HG02610 (cell line): ENCODE measurements around the gene SOX4.
"Not testable (repeated sequence)": the region's sequence is repeated elsewhere in the genome, so short reads cannot be mapped to it uniquely, and the experiment has no call there.

Experiments used
- ATAC-seq: cut with Tn5 transposase; IDR thresholded peaks from one replicate; pipeline ENCODE4 v1.9.1; 2021; ENCODE audit warnings: mild to moderate bottlenecking, moderate library complexity; ENCODE audit not compliant: unreplicated experiment

The SOX4 gene

GRCh38 chr6:21593412-21593926 lies at the start of gene SOX4:
Gene SOX4 (plus strand): TSS chr6:21593751. CDS start chr6:21594535, 784 bp downstream.
- ATAC-seq, result peak; percentile 71

- not testable (repeated sequence) for ATAC-seq
These were observed 41.3 kb upstream of the SOX4 start for GRCh38 chr6:21552286-21552685.

- ATAC-seq, result no peak
These were observed 39.3 kb upstream of the SOX4 start for GRCh38 chr6:21554286-21554685.

- no peak for ATAC-seq
These were observed 38.4 kb upstream of the SOX4 start for GRCh38 chr6:21555197-21555596.

GRCh38 chr6:21556511-21556910 lies 37.0 kb upstream of the SOX4 start:
- ATAC-seq, result no peak

- ATAC-seq, result no peak
These were observed 36.4 kb upstream of the SOX4 start for GRCh38 chr6:21556968-21557721.

- ATAC-seq, result no peak
These were observed 34.3 kb upstream of the SOX4 start for GRCh38 chr6:21559238-21559637.

- no peak for ATAC-seq
These were observed 33.3 kb upstream of the SOX4 start for GRCh38 chr6:21560249-21560648.

GRCh38 chr6:21565431-21565830 lies 28.1 kb upstream of the SOX4 start:
- no peak for ATAC-seq

- ATAC-seq, result no peak
These were observed 15.0 kb upstream of the SOX4 start for GRCh38 chr6:21578523-21578922.

GRCh38 chr6:21582651-21583050 lies 10.9 kb upstream of the SOX4 start:
- no peak for ATAC-seq

- ATAC-seq, result no peak
These were observed 7.3 kb upstream of the SOX4 start for GRCh38 chr6:21586300-21586699.

GRCh38 chr6:21586740-21587178 lies 6.8 kb upstream of the SOX4 start:
- ATAC-seq, result no peak

GRCh38 chr6:21587179-21587960 lies 6.2 kb upstream of the SOX4 start:
- ATAC-seq, result peak; percentile 36

- peak; percentile 33 for ATAC-seq
These were observed 5.5 kb upstream of the SOX4 start for GRCh38 chr6:21587961-21588480.

- peak; percentile 29 for ATAC-seq
These were observed 4.8 kb upstream of the SOX4 start for GRCh38 chr6:21588481-21589351.

- peak; percentile 31 for ATAC-seq
These were observed 3.9 kb upstream of the SOX4 start for GRCh38 chr6:21589352-21590345.

GRCh38 chr6:21590346-21590745 lies 3.2 kb upstream of the SOX4 start:
- ATAC-seq, result no peak

- ATAC-seq, result no peak
These were observed 2.1 kb upstream of the SOX4 start for GRCh38 chr6:21591446-21591845.
